IPS-20b (cell line): ENCODE results near the gene PRDM15.

ENCODE experiments used
- H3K27ac ChIP-seq: one replicate; pipeline ENCODE4 v1.5.1; 2013; ENCODE audit warnings: low read length
- H3K27me3 ChIP-seq: 2 replicates; pipeline ENCODE4 v1.6.1; 2013; ENCODE audit warnings: mild to moderate bottlenecking, low read length, inconsistent platforms; ENCODE audit not compliant: insufficient read depth
- H3K36me3 ChIP-seq: 2 replicates; pipeline ENCODE4 v1.6.1; 2013; ENCODE audit warnings: low read depth, mild to moderate bottlenecking, inconsistent platforms, low read length, moderate library complexity; ENCODE audit not compliant: insufficient read depth
- H3K4me1 ChIP-seq: 2 replicates; pipeline ENCODE4 v1.6.1; 2013; ENCODE audit warnings: mild to moderate bottlenecking, control low read depth, inconsistent platforms, low read length, moderate library complexity; ENCODE audit not compliant: insufficient read depth
- H3K4me3 ChIP-seq: 2 replicates; pipeline ENCODE4 v1.5.1; 2013; ENCODE audit warnings: mild to moderate bottlenecking, low read length, inconsistent platforms
- H3K9ac ChIP-seq: 2 replicates; pipeline ENCODE4 v1.6.1; 2013; ENCODE audit warnings: low read depth, mild to moderate bottlenecking, inconsistent platforms, low read length, moderate library complexity
- H3K9me3 ChIP-seq: 2 replicates; pipeline ENCODE4 v1.6.1; 2013; ENCODE audit warnings: mild to moderate bottlenecking, low read depth, low read length, inconsistent platforms; ENCODE audit not compliant: insufficient read depth

PRDM15 gene

DNA sequence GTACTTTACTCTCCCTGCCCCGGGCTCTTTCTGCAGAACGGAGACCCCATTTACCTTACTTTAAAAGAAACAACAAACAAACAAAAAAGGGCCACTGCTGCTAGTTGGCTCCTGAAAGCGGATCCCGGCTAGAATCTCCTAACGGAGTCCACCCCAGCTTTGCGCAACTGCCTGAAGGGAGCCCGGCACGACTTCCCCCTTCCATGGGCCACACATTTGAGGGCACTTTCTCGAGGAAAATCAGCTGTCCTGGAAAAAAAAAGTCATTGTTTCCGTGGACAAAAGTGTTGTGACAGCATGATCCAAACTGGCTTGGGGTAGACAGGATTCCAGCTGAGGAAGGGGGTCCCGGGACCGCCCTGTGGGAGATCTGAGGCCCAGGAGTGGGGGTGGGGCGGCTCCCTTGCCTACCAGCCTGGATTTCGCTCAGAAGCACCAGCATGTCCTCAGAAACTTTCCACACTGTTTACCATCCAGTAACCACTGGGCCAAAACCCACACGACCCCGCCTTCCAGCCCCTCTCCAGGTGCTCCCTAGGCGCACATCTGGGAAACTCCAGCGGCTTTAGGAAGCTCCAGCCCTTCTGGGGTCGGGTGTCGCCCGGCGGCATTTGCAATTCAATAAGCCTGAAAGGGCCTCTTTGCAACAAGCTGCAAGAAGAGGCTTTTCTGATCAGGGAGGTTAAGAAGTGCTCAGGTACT lies 117.1 kb downstream of the PRDM15 start:
- Histone ChIP-seq H3K27me3 (peaks cover 91% of the 10 kb centered on the region), H3K27ac (no peak overlapping the region), H3K9ac (peak overlapping the region; percentile 46; the same call in 1 of the 2 replicates), H3K4me3 (peak overlapping the region; percentile 70), H3K36me3 (no peaks in the 10 kb centered on the region), H3K4me1 (peaks cover 43% of the 10 kb centered on the region), H3K9me3 (no peaks in the 10 kb centered on the region)

DNA sequence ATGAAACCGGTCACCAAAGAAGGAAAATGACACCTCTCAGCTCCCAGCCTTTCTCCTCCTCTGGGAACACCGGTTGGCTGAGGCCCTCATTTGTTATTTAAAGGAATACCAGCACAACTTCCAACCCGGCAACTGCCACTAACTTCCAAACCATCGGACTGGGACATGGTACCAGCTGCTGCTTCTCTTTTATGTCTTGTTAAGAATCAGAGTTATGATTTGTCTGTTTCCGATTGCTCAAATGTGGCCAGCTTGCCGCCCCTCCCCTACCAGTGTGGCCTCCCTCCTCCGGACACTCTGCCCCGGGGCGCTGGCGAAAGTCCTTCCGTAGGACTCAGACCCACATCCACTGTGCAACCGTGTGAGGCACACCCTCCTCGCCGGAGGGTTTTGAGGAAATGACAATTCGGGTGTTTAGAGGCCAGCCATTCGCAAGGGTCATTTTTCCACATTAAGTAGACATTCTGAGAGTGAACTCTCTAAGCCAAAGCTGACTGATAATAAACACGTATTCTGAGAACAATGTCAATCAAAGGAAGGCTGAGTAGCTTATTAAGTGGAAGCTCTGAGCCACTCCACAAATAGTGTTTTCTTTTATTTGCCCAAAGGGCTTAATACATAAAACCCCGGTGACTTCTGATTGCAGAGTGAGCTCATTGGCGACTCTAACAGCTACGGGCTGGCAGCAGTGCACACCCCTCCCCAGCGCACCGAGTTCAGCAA lies 117.8 kb downstream of the PRDM15 start:
- peaks cover 43% of the 10 kb centered on the region for H3K4me1 ChIP-seq
- peaks cover 90% of the 10 kb centered on the region for H3K27me3 ChIP-seq
- no peak overlapping the region for H3K27ac ChIP-seq
- H3K9ac ChIP-seq, result peak overlapping the region; percentile 46; the same call in 1 of the 2 replicates
- H3K36me3 ChIP-seq, result no peaks in the 10 kb centered on the region
- peak overlapping the region; percentile 70 for H3K4me3 ChIP-seq
- no peaks in the 10 kb centered on the region for H3K9me3 ChIP-seq

DNA sequence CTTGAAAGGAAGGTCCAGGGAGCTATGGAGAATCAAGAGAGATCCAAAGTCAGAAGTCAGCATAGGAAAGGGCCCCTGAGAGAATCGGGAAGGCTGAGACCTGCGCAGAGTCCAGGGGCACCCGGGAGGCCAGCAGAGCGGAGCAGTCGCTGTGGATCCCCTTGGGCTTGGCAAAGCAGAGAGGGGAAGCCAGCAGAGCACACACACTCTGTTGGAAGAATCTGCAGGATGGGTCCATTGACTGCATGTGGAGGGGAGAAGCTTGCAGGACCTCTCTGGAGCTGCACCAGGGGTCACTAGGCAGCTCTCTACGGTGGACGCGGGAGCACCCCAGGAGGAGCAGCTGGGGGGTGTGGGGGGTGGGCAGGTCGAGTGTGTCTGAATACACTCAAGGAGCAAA lies 118.7 kb downstream of the PRDM15 start:
- Histone ChIP-seq H3K36me3 (no peaks in the 10 kb centered on the region), H3K9me3 (no peaks in the 10 kb centered on the region), H3K27me3 (peaks cover 90% of the 10 kb centered on the region), H3K4me1 (peaks cover 39% of the 10 kb centered on the region), H3K27ac (no peak overlapping the region), H3K4me3 (peak overlapping the region; percentile 70; the same call in 1 of the 2 replicates), H3K9ac (no peak overlapping the region)

- Histone ChIP-seq H3K9ac (no peak overlapping the region), H3K4me1 (peaks cover 39% of the 10 kb centered on the region), H3K27ac (no peak overlapping the region)
These were observed 119.2 kb downstream of the PRDM15 start for GRCh38 chr21:41759926-41760325.

DNA sequence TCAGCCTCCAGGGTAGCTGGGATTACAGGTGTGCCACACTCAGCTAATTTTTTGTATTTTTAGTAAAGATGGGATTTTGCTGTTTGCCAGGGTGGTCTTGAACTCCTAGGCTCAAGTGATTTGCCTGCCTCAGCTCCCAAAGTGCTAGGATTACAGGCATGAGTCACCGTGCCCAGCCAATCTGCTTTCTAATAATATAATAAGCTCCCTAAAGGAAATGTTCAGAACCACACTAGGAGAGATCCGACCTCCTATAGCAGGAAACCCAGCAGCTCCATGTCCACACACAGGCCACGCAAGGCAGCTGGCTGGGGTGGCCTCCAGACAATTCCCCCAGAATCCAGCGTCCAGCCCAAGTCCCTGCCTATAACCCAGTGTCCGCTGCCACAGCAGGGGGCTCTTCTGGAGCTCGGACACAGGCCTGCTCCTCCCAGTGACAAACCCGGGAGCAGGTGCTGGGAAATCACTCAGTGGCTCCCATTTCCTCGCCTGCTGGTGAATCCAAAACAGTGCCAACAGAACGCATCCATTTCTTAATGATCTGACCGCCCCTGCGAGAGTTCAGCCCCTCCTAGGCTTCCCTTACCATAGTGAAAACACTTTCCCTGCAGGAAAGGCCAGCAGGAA lies 119.8 kb downstream of the PRDM15 start:
- no peak overlapping the region for H3K9ac ChIP-seq
- H3K4me3 ChIP-seq, result no peak overlapping the region
- peaks cover 40% of the 10 kb centered on the region for H3K4me1 ChIP-seq
- no peak overlapping the region for H3K27ac ChIP-seq
- peaks cover 90% of the 10 kb centered on the region for H3K27me3 ChIP-seq
- H3K9me3 ChIP-seq, result no peaks in the 10 kb centered on the region
- H3K36me3 ChIP-seq, result no peaks in the 10 kb centered on the region

More at GRCh38 chr21:41759926-41760325, 119.2 kb downstream of the PRDM15 start:
- no peaks in the 10 kb centered on the region for H3K9me3 ChIP-seq
- H3K4me3 ChIP-seq, result no peak overlapping the region
- H3K27me3 ChIP-seq, result peaks cover 90% of the 10 kb centered on the region
- no peaks in the 10 kb centered on the region for H3K36me3 ChIP-seq

- no peaks in the 10 kb centered on the region for H3K36me3 ChIP-seq
- H3K27ac ChIP-seq, result no peak overlapping the region
- peaks cover 90% of the 10 kb centered on the region for H3K27me3 ChIP-seq
These were observed 120.6 kb downstream of the PRDM15 start for GRCh38 chr21:41758550-41758949.

DNA sequence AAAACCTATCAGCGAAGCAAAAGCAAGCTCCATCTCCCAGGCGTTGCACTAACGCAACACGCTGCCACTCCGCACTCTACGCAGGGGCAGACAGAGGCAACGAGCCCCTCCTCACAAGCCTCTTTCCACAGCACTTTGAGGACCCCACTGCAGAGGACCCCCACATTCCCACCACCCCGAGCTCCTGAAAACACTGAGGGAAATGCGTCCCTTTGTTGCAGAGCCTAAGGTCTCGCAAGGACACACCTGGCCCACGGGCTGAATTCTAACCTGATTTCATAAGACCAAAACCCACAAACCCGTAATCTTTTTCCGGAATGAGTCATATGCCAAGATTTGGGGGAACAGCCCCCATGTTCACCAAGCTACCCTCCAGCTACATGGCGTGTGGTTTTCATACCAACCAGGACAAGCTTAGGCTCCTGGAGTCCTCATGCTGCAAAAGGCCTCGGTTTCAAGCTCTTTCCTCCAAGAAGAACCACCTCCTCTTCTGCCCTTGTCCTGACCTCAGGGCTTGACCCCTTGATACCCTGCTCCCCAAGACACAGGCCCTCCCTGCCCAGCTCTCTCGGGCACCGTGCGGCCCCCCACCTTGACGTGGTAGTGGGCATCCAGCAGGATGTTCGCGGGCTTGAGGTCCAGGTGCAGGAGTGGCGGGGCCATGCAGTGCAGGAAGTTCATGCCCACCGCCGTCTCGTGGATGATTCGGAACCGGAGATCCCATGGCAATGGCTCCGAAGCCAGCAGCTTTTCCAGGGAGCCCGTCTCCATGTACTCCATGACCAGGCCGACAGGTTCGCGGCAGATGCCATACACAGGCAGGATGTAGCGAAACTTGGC lies 123.0 kb downstream of the PRDM15 start:
- Histone ChIP-seq H3K9me3 (no peaks in the 10 kb centered on the region), H3K4me1 (peaks cover 45% of the 10 kb centered on the region), H3K4me3 (no peak overlapping the region), H3K36me3 (no peaks in the 10 kb centered on the region), H3K27me3 (peaks cover 90% of the 10 kb centered on the region), H3K27ac (no peak overlapping the region), H3K9ac (no peak overlapping the region)

More at GRCh38 chr21:41758550-41758949, 120.6 kb downstream of the PRDM15 start:
- Histone ChIP-seq H3K4me1 (peaks cover 40% of the 10 kb centered on the region), H3K4me3 (no peak overlapping the region), H3K9me3 (no peaks in the 10 kb centered on the region), H3K9ac (no peak overlapping the region)

GRCh38 chr21:41755258-41755933 lies 123.7 kb downstream of the PRDM15 start:
- no peaks in the 10 kb centered on the region for H3K9me3 ChIP-seq
- H3K27ac ChIP-seq, result no peak overlapping the region
- peaks cover 90% of the 10 kb centered on the region for H3K27me3 ChIP-seq
- H3K4me1 ChIP-seq, result peaks cover 42% of the 10 kb centered on the region
- H3K9ac ChIP-seq, result no peak overlapping the region
- no peaks in the 10 kb centered on the region for H3K36me3 ChIP-seq
- no peak overlapping the region for H3K4me3 ChIP-seq

GRCh38 chr21:41754479-41754891 lies 124.7 kb downstream of the PRDM15 start:
- Histone ChIP-seq H3K4me3 (no peak overlapping the region), H3K36me3 (no peaks in the 10 kb centered on the region), H3K27ac (no peak overlapping the region), H3K4me1 (peaks cover 42% of the 10 kb centered on the region), H3K9ac (no peak overlapping the region), H3K27me3 (peaks cover 87% of the 10 kb centered on the region), H3K9me3 (no peaks in the 10 kb centered on the region)

DNA sequence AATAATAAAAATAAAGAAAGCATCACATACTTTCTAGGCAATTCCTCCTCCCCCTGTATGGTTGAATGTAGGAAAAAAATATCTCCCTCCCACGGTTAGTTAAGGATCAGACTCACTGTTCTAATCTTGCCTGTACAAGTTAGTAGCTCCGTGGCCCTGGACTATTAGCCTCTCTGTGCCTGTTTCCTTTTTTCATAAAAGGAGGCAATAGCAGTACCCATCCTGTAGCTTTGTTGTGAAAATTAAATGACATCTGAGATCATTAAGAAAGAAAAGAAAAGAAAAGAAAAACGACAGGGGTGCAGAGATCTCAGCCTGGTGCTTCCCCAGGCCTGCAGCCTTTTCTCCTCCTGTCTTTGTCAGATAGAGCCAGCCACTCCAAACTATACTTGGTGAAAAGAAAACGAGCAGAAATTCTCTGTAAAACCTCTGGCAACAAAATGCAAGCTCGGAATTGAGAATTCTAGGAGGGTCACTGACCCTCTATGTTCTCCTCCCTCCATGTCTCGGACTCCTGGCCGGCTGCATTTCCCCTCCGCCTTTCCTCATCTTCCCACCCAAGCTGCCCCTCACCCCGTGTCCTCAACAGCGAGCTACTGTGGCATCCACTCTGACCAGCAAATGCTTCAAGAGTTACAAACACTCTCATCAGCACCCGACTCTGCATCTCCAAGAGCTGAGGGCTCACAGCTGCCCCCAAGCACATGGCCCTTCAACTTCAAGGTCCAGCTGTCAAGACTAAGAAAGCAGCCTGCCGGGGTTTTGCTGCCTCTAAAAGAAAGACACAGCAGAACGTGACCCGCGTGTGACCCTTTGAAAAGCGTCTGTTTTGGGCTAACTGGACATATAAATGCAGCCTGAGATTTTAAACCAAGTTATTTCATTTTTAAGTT lies 125.9 kb downstream of the PRDM15 start:
- Histone ChIP-seq H3K9me3 (no peaks in the 10 kb centered on the region), H3K4me1 (peaks cover 42% of the 10 kb centered on the region), H3K36me3 (no peaks in the 10 kb centered on the region), H3K27ac (no peak overlapping the region), H3K27me3 (peaks cover 75% of the 10 kb centered on the region), H3K4me3 (no peak overlapping the region; the same call in 1 of the 2 replicates), H3K9ac (no peak overlapping the region)
